Measurements from ENCODE around the gene AGPS. TPM values are rescaled to one million over a fixed set of nuclear protein-coding genes. Genes with fewer than 3 reads are reported as not detected.

The AGPS gene
- total and polyA plus RNA-seq, 9 of the 15 experiments (the other 6 are each of a cell fraction or from before 2014, with no cell fraction given): 15.5 to 211 (median 63.1) TPM

DNA sequence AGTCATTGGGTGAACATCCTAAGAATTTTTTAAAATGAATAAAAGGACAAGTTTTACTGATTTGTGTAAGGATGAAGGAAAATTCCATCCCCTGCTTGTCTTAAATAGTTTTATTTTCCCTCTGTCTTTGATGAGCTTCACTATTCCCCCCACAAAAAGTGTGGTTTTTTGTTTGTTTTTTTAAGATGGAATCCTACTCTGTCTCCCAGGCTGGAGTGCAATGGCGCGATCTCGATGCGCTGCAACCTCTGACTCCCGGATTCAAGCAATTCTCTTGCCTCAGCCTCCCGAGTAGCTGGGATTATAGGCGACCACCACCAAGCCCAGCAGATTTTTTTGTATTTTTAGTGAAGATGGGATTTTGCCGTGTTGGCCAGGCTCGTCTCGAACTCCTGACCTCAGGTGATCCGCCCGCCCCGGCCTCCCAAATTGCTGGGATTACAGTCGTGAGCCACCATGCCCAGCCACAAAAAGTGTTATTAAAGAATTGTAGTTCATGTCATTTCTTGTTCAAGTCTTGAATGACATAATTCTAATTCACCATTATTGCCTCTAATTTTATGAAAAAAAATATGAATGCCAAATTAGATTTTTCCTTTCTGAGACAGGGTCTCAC, 91.7 kb downstream of the AGPS start:
- CTCF ChIA-PET (ENCODE audit: low intra/inter-chr PET ratio): no interaction called here
- POLR2A ChIA-PET: interaction anchor here (0.6 kb wide), 1 partner anchor 25 kb away, joined by 3 read pairs; no protein-coding TSS in a partner anchor

More for the DNA sequence above, 91.7 kb downstream of the AGPS start:
- Histone ChIP-seq H2AFZ (ENCODE audit: low read depth, low read length) (no peak overlapping the region), H3K9me1 (ENCODE audit: control insufficient read depth, insufficient read depth, low read length) (no peaks in the 10 kb centered on the region), H3K4me1 (replicated peaks in 1 of 2; ENCODE audit: control insufficient read depth in 2 of 2, insufficient read depth in 2 of 2, low read length in 2 of 2) (no peaks in the 10 kb centered on the region), H4K20me1 (replicated peaks; ENCODE audit: control insufficient read depth, insufficient read depth, low read length) (no peaks in the 10 kb centered on the region), H3K4me2 (ENCODE audit: insufficient read depth, low read length) (no peak overlapping the region), H3K9me3 (replicated peaks; ENCODE audit: control insufficient read depth, insufficient read depth, low read depth, low read length) (no peaks in the 10 kb centered on the region), H3K9ac (ENCODE audit: insufficient read depth in 1 of 2, low read depth in 2 of 2, low read length in 2 of 2) (no peak overlapping the region), H3K27me3 (ENCODE audit: control insufficient read depth in 2 of 2, insufficient read depth in 2 of 2, low read length in 2 of 2) (no peaks in the 10 kb centered on the region), H3K4me3 (no peak overlapping the region), H3K79me2 (ENCODE audit: control insufficient read depth, insufficient read depth, low read length) (no peaks in the 10 kb centered on the region), H3K36me3 (ENCODE audit: control insufficient read depth, insufficient read depth, low read length) (peaks cover 21% of the 10 kb centered on the region; the same call in 1 of the 3 replicates), H3K27ac (ENCODE audit: extremely low read depth, low read depth, low read length) (no peak overlapping the region)
- DNase-seq (ENCODE audit: extremely low read depth in 1 of 4, low spot score in 3 of 4): no peak
- in situ Hi-C loops (cut with MboI) (no loop called here), intact Hi-C loops (cut with micrococcal nuclease) (loop anchor here (10.0 kb wide), 2 partner anchors 149 to 319 kb away; no protein-coding TSS in a partner anchor)
- no peak for FAIRE-seq
- BruUV-seq (replicated peaks): no TSS peak
- WGBS (ENCODE audit: insufficient coverage, low coverage, missing lambda C conversion rate): 94% methylated on average over 14 of the region's 14 CpGs
- TF ChIP-seq ZBTB33 (CRISPR knock-in tag; IDR thresholded peaks at IDR 0.05) (peak; percentile 69), PCBP1 (IDR thresholded peaks at IDR 0.05; ENCODE audit: low read depth, low read length, poor library complexity, severe bottlenecking) (no peak), DDX20 (tag; IDR thresholded peaks at IDR 0.05; ENCODE audit: low read depth) (no peak)
- ATAC-seq: no peak
